SKM-1 (cell line): ENCODE results near the gene SYNDIG1.
"Not testable (repeated sequence)": the region's sequence is repeated elsewhere in the genome, so short reads cannot be mapped to it uniquely, and the experiment has no call there.

ENCODE experiments used
- DNase-seq: peaks from one replicate; lab custom pipeline; 2025; ENCODE audit not compliant: unreplicated experiment; lab: John Stamatoyannopoulos, UW

Gene SYNDIG1

GRCh38 chr20:24608926-24609667 lies 139.7 kb downstream of the SYNDIG1 start:
- DNase-seq = no peak

GRCh38 chr20:24609757-24610156 lies 140.3 kb downstream of the SYNDIG1 start:
- no peak for DNase-seq

GRCh38 chr20:24610341-24611115 lies 141.1 kb downstream of the SYNDIG1 start:
- no peak for DNase-seq

GRCh38 chr20:24611360-24612140 lies 142.1 kb downstream of the SYNDIG1 start:
- no peak for DNase-seq

GRCh38 chr20:24612799-24613775 lies 143.7 kb downstream of the SYNDIG1 start:
- DNase-seq = no peak

GRCh38 chr20:24614341-24614740 lies 144.9 kb downstream of the SYNDIG1 start:
- DNase-seq = no peak

GRCh38 chr20:24615353-24615752 lies 145.9 kb downstream of the SYNDIG1 start:
- no peak for DNase-seq

- DNase-seq = no peak
These were observed 147.0 kb downstream of the SYNDIG1 start for GRCh38 chr20:24616258-24617079.

- DNase-seq = no peak
These were observed 147.6 kb downstream of the SYNDIG1 start for GRCh38 chr20:24617080-24617432.

- DNase-seq = no peak
These were observed 148.5 kb downstream of the SYNDIG1 start for GRCh38 chr20:24617757-24618450.

GRCh38 chr20:24618739-24619138 lies 149.3 kb downstream of the SYNDIG1 start:
- no peak for DNase-seq

GRCh38 chr20:24619212-24619611 lies 149.8 kb downstream of the SYNDIG1 start:
- DNase-seq = no peak

- DNase-seq = no peak
These were observed 151.6 kb downstream of the SYNDIG1 start for GRCh38 chr20:24620937-24621519.

GRCh38 chr20:24622856-24623255 lies 153.4 kb downstream of the SYNDIG1 start:
- no peak for DNase-seq

GRCh38 chr20:24626141-24626540 lies 156.7 kb downstream of the SYNDIG1 start:
- DNase-seq = not testable (repeated sequence)

GRCh38 chr20:24627291-24627690 lies 157.9 kb downstream of the SYNDIG1 start:
- no peak for DNase-seq

- no peak for DNase-seq
These were observed 158.5 kb downstream of the SYNDIG1 start for GRCh38 chr20:24627926-24628325.

GRCh38 chr20:24628985-24629384 lies 159.6 kb downstream of the SYNDIG1 start:
- no peak for DNase-seq

GRCh38 chr20:24629668-24630067 lies 160.2 kb downstream of the SYNDIG1 start:
- no peak for DNase-seq
